SK-N-SH treated with all-trans-retinoic acid at 6 μM for 48 hours (cell line): ENCODE results near the gene CMTM2.

Source experiments
- ATAC-seq: fragments of 200-7000 bp; cut with Tn5 transposase; 3 replicates; pipeline ENCODE4 v1.9.1; 2020; ENCODE audit warnings: mild to moderate bottlenecking, moderate library complexity
- ARNTL ChIP-seq: fragments of 450-650 bp; formaldehyde crosslinking; IDR thresholded peaks from 2 replicates; pipeline ENCODE4 v1.5.0; 2020; ENCODE audit warnings: low read depth, mild to moderate bottlenecking, moderate library complexity, borderline replicate concordance
- BACH2 ChIP-seq: fragments of 250-450 bp; sonication (Bioruptor Pico); IDR thresholded peaks from 2 replicates; pipeline ENCODE4 v1.9.0; 2021; ENCODE audit warnings: mild to moderate bottlenecking, borderline replicate concordance
- CREB5 ChIP-seq: fragments of 250-450 bp; sonication (Bioruptor Pico); IDR thresholded peaks from 2 replicates; pipeline ENCODE4 v1.5.1; 2020; ENCODE audit warnings: low read depth, mild to moderate bottlenecking, moderate library complexity
- CSDC2 ChIP-seq: fragments of 250-450 bp; sonication (Bioruptor Pico); IDR thresholded peaks from 2 replicates; pipeline ENCODE4 v1.5.0; 2020; ENCODE audit warnings: mild to moderate bottlenecking, moderate library complexity
- CSRNP3 ChIP-seq: fragments of 250-450 bp; sonication (Bioruptor Pico); IDR thresholded peaks from 2 replicates; pipeline ENCODE4 v1.5.1; 2021; ENCODE audit warnings: mild to moderate bottlenecking, moderate library complexity
- ESRRG ChIP-seq: fragments of 250-450 bp; sonication (Bioruptor Pico); IDR thresholded peaks from 2 replicates; pipeline ENCODE4 v1.6.1; 2021; ENCODE audit warnings: mild to moderate bottlenecking
- GLIS3 ChIP-seq: fragments of 250-450 bp; sonication (Bioruptor Pico); IDR thresholded peaks from 2 replicates; pipeline ENCODE4 v1.5.0; 2020; ENCODE audit warnings: mild to moderate bottlenecking, moderate library complexity
- ISL1 ChIP-seq: fragments of 250-450 bp; sonication (Bioruptor Pico); IDR thresholded peaks from 2 replicates; pipeline ENCODE4 v2.1.2; 2022; ENCODE audit warnings: mild to moderate bottlenecking, moderate library complexity
- OSR1 ChIP-seq: fragments of 250-450 bp; sonication (Bioruptor Pico); IDR thresholded peaks from 2 replicates; pipeline ENCODE4 v1.8.0; 2022; ENCODE audit warnings: moderate library complexity, mild to moderate bottlenecking, inconsistent platforms
- PATZ1 ChIP-seq: fragments of 250-450 bp; sonication (Bioruptor Pico); IDR thresholded peaks from 2 replicates; pipeline ENCODE4 v1.8.0; 2020; ENCODE audit warnings: mild to moderate bottlenecking, moderate library complexity, borderline replicate concordance
- POU6F1 ChIP-seq: fragments of 250-450 bp; sonication (Bioruptor Pico); IDR thresholded peaks from 2 replicates; pipeline ENCODE4 v1.8.0; 2021; ENCODE audit warnings: low read depth, mild to moderate bottlenecking, moderate library complexity, borderline replicate concordance
- PPARA ChIP-seq: fragments of 250-450 bp; sonication (Bioruptor Pico); IDR thresholded peaks from 2 replicates; pipeline ENCODE4 v1.5.0; 2020; ENCODE audit warnings: mild to moderate bottlenecking, borderline replicate concordance
- RARB ChIP-seq: fragments of 250-450 bp; sonication (Bioruptor Pico); IDR thresholded peaks from 2 replicates; pipeline ENCODE4 v1.8.0; 2021; ENCODE audit warnings: mild to moderate bottlenecking, moderate library complexity
- SNAI2 ChIP-seq: fragments of 250-450 bp; sonication (Bioruptor Pico); IDR thresholded peaks from 2 replicates; pipeline ENCODE4 v1.5.0; 2020; ENCODE audit warnings: mild to moderate bottlenecking, moderate library complexity
- TCF4 ChIP-seq: fragments of 250-450 bp; sonication (Bioruptor Pico); IDR thresholded peaks from 2 replicates; pipeline ENCODE4 v1.8.0; 2021; ENCODE audit warnings: mild to moderate bottlenecking, moderate library complexity, borderline replicate concordance
- TOX ChIP-seq: fragments of 250-450 bp; sonication (Bioruptor Pico); IDR thresholded peaks from 2 replicates; pipeline ENCODE4 v1.8.0; 2021; ENCODE audit warnings: mild to moderate bottlenecking, moderate library complexity, borderline replicate concordance
- ZC3H10 ChIP-seq: fragments of 250-450 bp; sonication (Bioruptor Pico); IDR thresholded peaks from 2 replicates; pipeline ENCODE4 v1.5.1; 2021; ENCODE audit warnings: mild to moderate bottlenecking, moderate library complexity
- ZFP3 ChIP-seq: fragments of 250-450 bp; sonication (Bioruptor Pico); IDR thresholded peaks from 2 replicates; pipeline ENCODE4 v1.5.0; 2020; ENCODE audit warnings: mild to moderate bottlenecking, moderate library complexity
- ZFP30 ChIP-seq: fragments of 450-650 bp; formaldehyde crosslinking; IDR thresholded peaks from 2 replicates; pipeline ENCODE4 v1.5.0; 2022; ENCODE audit warnings: mild to moderate bottlenecking, moderate library complexity
- ZNF565 ChIP-seq: fragments of 450-650 bp; formaldehyde crosslinking; conservative IDR thresholded peaks from 2 replicates; pipeline ENCODE4 v1.5.0; 2020; ENCODE audit warnings: low read depth, mild to moderate bottlenecking, moderate library complexity
- ZNF70 ChIP-seq: fragments of 450-650 bp; formaldehyde crosslinking; IDR thresholded peaks from 2 replicates; pipeline ENCODE4 v1.5.0; 2020; ENCODE audit warnings: mild to moderate bottlenecking, moderate library complexity
- ZNF8 ChIP-seq: fragments of 450-650 bp; formaldehyde crosslinking; IDR thresholded peaks from 2 replicates; pipeline ENCODE4 v1.5.0; 2020; ENCODE audit warnings: mild to moderate bottlenecking, moderate library complexity

CMTM2 gene

GRCh38 chr16:66634527-66635196 lies 55.4 kb downstream of the CMTM2 start:
- TF ChIP-seq CREB5 (CRISPR knock-in tag) (no peak), OSR1 (CRISPR knock-in tag) (no peak), PATZ1 (no peak), POU6F1 (CRISPR knock-in tag) (no peak), TCF4 (no peak), RARB (no peak), ZFP30 (no peak), ARNTL (CRISPR knock-in tag) (no peak), ZNF8 (CRISPR knock-in tag) (no peak), PPARA (CRISPR knock-in tag) (no peak), GLIS3 (CRISPR knock-in tag) (no peak)
- no peak for ATAC-seq

- TF ChIP-seq ESRRG (CRISPR knock-in tag) (no peak), TOX (no peak)
- TF ChIP-seq, all 23 proteins: peak for 0
- no peak for ATAC-seq
Observed at GRCh38 chr16:66635406-66635805, 56.1 kb downstream of the CMTM2 start.

GRCh38 chr16:66636199-66636598 lies 56.9 kb downstream of the CMTM2 start:
- no peak for ATAC-seq
- TF ChIP-seq ZNF565 (CRISPR knock-in tag) (no peak), ZFP3 (no peak), PATZ1 (no peak), ISL1 (no peak), ESRRG (CRISPR knock-in tag) (no peak), BACH2 (no peak), PPARA (CRISPR knock-in tag) (no peak), CREB5 (CRISPR knock-in tag) (no peak), GLIS3 (CRISPR knock-in tag) (no peak), CSRNP3 (CRISPR knock-in tag) (no peak), OSR1 (CRISPR knock-in tag) (no peak), SNAI2 (CRISPR knock-in tag) (no peak), ZNF70 (CRISPR knock-in tag) (no peak), CSDC2 (no peak), ZC3H10 (CRISPR knock-in tag) (no peak), ZFP30 (no peak), ZNF8 (CRISPR knock-in tag) (no peak)
